Epithelial cell of alveolus of lung (primary cell): Measurements from ENCODE around the gene PCDH11X. TPM values are rescaled to one million over a fixed set of nuclear protein-coding genes. Genes with fewer than 3 reads are reported as not detected.

Source experiments
- total RNA-seq: library from RNA; depleted of rRNA; stranded (reverse); fragments of >200 nt; gene quantifications from 2 replicates; pipeline ENCODE4 v1.2.1, GENCODE V29; 2015

PCDH11X gene, protein sequence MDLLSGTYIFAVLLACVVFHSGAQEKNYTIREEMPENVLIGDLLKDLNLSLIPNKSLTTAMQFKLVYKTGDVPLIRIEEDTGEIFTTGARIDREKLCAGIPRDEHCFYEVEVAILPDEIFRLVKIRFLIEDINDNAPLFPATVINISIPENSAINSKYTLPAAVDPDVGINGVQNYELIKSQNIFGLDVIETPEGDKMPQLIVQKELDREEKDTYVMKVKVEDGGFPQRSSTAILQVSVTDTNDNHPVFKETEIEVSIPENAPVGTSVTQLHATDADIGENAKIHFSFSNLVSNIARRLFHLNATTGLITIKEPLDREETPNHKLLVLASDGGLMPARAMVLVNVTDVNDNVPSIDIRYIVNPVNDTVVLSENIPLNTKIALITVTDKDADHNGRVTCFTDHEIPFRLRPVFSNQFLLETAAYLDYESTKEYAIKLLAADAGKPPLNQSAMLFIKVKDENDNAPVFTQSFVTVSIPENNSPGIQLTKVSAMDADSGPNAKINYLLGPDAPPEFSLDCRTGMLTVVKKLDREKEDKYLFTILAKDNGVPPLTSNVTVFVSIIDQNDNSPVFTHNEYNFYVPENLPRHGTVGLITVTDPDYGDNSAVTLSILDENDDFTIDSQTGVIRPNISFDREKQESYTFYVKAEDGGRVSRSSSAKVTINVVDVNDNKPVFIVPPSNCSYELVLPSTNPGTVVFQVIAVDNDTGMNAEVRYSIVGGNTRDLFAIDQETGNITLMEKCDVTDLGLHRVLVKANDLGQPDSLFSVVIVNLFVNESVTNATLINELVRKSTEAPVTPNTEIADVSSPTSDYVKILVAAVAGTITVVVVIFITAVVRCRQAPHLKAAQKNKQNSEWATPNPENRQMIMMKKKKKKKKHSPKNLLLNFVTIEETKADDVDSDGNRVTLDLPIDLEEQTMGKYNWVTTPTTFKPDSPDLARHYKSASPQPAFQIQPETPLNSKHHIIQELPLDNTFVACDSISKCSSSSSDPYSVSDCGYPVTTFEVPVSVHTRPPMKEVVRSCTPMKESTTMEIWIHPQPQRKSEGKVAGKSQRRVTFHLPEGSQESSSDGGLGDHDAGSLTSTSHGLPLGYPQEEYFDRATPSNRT (N-terminal part only)
- under 0.01 TPM in 1 of 2 replicates, not detected in the other for total RNA-seq

DNA sequence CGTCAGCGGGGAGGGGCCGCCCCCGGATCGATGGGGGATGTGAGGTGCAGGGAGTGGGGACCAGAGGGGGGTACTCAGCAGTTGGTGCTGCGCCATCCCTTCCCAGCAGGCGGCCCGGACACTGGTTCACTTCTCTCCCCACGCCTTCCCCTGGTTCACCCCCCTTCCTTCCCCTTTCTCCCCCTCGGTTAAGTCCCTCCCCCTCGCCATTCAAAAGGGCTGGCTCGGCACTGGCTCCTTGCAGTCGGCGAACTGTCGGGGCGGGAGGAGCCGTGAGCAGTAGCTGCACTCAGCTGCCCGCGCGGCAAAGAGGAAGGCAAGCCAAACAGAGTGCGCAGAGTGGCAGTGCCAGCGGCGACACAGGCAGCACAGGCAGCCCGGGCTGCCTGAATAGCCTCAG lies at the start of gene PCDH11X:
TSS of gene PCDH11X (plus strand) at position 241 of the 400 bp plus-strand sequence. CDS start 56,130 bp downstream, outside the sequence.

